Transverse colon (tissue), 4 donors: ENCODE data around the gene PACRG. TPM values are rescaled to one million over a fixed set of nuclear protein-coding genes. Genes with fewer than 3 reads are reported as not detected.

Source experiments
- DNase-seq: peaks from one replicate; pipeline ENCODE4 v3.0.0-alpha.2; 2019
- H3K27ac ChIP-seq, 4 donors: fragments of 200-600 bp; sonication (generic); 2 replicates each; pipeline ENCODE4 v1.5.1; 2016 to 2018; ENCODE audit warnings: inconsistent platforms in 4 of 4
- H3K27me3 ChIP-seq: fragments of 200-600 bp; sonication (generic); 2 replicates; pipeline ENCODE4 v1.5.1; 2017; ENCODE audit warnings: inconsistent platforms
- H3K36me3 ChIP-seq, 4 donors: fragments of 200-600 bp; sonication (generic); 2 replicates each; pipeline ENCODE4 v1.5.1; 2017 to 2019; ENCODE audit warnings: inconsistent platforms in 4 of 4
- H3K4me1 ChIP-seq, 4 donors: fragments of 200-600 bp; sonication (generic); 2 replicates each; pipeline ENCODE4 v1.5.1; 2017 to 2020; ENCODE audit warnings: inconsistent platforms in 4 of 4
- H3K4me3 ChIP-seq, 4 donors: fragments of 200-600 bp; sonication (generic); 1 replicate in 1 of 4; 2 replicates in 3 of 4; pipeline versions ENCODE4 v1.5.1 to v1.6.1; 2017 to 2019; ENCODE audit warnings: inconsistent platforms in 4 of 4
- H3K9me3 ChIP-seq, 2 donors: fragments of 200-600 bp; sonication (generic); 2 replicates each; pipeline ENCODE4 v1.5.1; 2017 to 2019; ENCODE audit warnings: inconsistent platforms in 2 of 2
- EP300 ChIP-seq: sonication (generic); formaldehyde crosslinking; IDR thresholded peaks from one replicate; pipeline ENCODE4 v1.6.1; 2017; ENCODE audit warnings: antibody characterized with exemption, low read depth
- POLR2A ChIP-seq: fragments of 450-650 bp; IDR thresholded peaks from one replicate; pipeline ENCODE4 v1.6.1; 2016; ENCODE audit warnings: antibody characterized with exemption, mild to moderate bottlenecking, moderate library complexity
- POLR2AphosphoS5 ChIP-seq, 3 donors: sonication (generic); formaldehyde crosslinking; IDR thresholded peaks; one replicate each; pipeline ENCODE4 v1.6.1; 2016; ENCODE audit warnings: antibody characterized with exemption in 3 of 3
- WGBS, 2 donors: methylation state at CpG; one replicate each; pipeline ENCODE4 v1.1.5; 2018; ENCODE audit warnings: low coverage in 1 of 2; 5-methylcytosine and 5-hydroxymethylcytosine counted together
- in situ Hi-C, 4 donors: fragments of 200-750 bp; cut with MboI; loops; one replicate each; pipeline versions ENCODE4 v1.15.0 to v1.15.1; 2017; ENCODE audit warnings: low sequenced_read_pairs in 3 of 4, low pct_ligation_motif_present in 1 of 4, low pct_unique_long_range_greater_than_20kb in 1 of 4
- intact Hi-C: fragments of 100-400 bp; cut with DNase I; formaldehyde crosslinking; loops from one replicate; pipeline ENCODE4 v1.15.1; 2023; ENCODE audit warnings: low total_unique reads
- total RNA-seq, 4 donors: library from RNA; depleted of rRNA; stranded (reverse); fragments of >200 nt; gene quantifications; one replicate each; pipeline ENCODE4 v1.1.0, GENCODE V29; 2016
- TF ChIP-seq, protein P1 (sequence below), 5 experiments: fragments of 200-600 bp in 3 of 5; fragments of 450-650 bp in 2 of 5; sonication (generic) in 3 of 5; IDR thresholded peaks; 1 replicate in 2 of 5; 2 replicates in 3 of 5; pipeline ENCODE4 v1.5.1; 2016 to 2017; ENCODE audit warnings: antibody characterized with exemption in 5 of 5, inconsistent platforms in 3 of 5, mild to moderate bottlenecking in 2 of 5, moderate library complexity in 1 of 5

PACRG gene
- total RNA-seq, 4 donors from 2014 or later: 1.2 to 13.8 (median 1.4) TPM; not detected in 1

DNA sequence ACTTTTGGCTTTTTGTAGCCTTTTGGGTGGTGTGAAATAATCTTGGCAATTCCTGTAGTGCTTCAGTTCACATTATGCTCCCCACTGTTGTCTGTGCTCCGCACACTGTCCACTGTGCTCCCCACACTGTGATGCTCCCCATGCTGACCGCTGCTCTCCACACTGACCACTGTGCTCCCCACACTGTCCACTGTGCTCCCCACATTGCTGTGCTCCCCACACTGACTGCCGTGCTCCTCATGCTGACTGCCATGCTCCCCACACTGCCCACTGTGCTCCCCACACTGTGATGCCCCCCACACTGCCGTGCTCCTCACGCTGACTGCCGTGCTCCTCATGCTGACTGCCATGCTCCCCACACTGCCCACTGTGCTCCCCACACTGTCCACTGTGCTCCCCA is 118.9 kb downstream of the PACRG start:
- no peaks in the 10 kb centered on the region for H3K27me3 ChIP-seq

DNA sequence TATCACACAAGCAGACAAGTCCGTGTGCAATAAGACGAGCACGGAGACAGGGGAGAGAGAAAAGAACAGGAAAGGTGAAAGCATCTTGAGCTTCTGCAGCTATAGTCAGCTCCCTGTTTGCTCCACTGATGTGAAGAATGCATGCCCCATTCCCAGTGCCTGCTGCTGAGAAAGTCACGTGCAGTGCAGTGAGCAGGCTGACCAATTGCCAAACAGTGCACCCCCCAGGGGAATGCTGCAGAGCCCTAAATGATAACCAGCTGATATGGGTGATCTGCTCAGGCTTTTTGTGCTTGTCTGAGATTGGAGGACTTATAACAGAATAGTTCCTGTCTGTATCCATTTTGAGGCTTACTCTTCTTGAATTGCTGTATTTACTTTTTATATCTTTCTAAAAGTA is 121.5 kb downstream of the PACRG start:
- Histone ChIP-seq H3K9me3 (no peaks in the 10 kb centered on the region), H3K4me3 (no peak overlapping the region), H3K27ac (no peak overlapping the region), H3K27me3 (no peaks in the 10 kb centered on the region), H3K36me3 (no peaks in the 10 kb centered on the region), H3K4me1 (no peaks in the 10 kb centered on the region)
- WGBS, 2 donors: 72 to 82% methylated on average over 3 to 4 of the region's 4 CpGs
- TF ChIP-seq, protein P1, sequence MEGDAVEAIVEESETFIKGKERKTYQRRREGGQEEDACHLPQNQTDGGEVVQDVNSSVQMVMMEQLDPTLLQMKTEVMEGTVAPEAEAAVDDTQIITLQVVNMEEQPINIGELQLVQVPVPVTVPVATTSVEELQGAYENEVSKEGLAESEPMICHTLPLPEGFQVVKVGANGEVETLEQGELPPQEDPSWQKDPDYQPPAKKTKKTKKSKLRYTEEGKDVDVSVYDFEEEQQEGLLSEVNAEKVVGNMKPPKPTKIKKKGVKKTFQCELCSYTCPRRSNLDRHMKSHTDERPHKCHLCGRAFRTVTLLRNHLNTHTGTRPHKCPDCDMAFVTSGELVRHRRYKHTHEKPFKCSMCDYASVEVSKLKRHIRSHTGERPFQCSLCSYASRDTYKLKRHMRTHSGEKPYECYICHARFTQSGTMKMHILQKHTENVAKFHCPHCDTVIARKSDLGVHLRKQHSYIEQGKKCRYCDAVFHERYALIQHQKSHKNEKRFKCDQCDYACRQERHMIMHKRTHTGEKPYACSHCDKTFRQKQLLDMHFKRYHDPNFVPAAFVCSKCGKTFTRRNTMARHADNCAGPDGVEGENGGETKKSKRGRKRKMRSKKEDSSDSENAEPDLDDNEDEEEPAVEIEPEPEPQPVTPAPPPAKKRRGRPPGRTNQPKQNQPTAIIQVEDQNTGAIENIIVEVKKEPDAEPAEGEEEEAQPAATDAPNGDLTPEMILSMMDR (IDR thresholded peaks at IDR 0.05): no peak
- no peak for TF ChIP-seq POLR2AphosphoS5 (IDR thresholded peaks at IDR 0.05)
- no peak for TF ChIP-seq EP300
- TF ChIP-seq POLR2A: no peak
- in situ Hi-C loops (no loop called here), intact Hi-C loops (no loop called here)
- DNase-seq: no peak

More for the DNA sequence above, 118.9 kb downstream of the PACRG start:
- H3K9me3 ChIP-seq: no peaks in the 10 kb centered on the region
- WGBS, 2 donors: 89 to 100% methylated on average over 1 to 6 of the region's 6 CpGs
- intact Hi-C loops: no loop called here
- no peak overlapping the region for H3K27ac ChIP-seq
- H3K4me3 ChIP-seq: no peak overlapping the region
- DNase-seq: no peak
- in situ Hi-C loops: no loop called here
- H3K4me1 ChIP-seq: no peaks in the 10 kb centered on the region
- no peak for TF ChIP-seq EP300
- TF ChIP-seq, protein P1 (IDR thresholded peaks at IDR 0.05): no peak
- no peak for TF ChIP-seq POLR2AphosphoS5 (IDR thresholded peaks at IDR 0.05)
- no peak for TF ChIP-seq POLR2A
- H3K36me3 ChIP-seq: no peaks in the 10 kb centered on the region

DNA sequence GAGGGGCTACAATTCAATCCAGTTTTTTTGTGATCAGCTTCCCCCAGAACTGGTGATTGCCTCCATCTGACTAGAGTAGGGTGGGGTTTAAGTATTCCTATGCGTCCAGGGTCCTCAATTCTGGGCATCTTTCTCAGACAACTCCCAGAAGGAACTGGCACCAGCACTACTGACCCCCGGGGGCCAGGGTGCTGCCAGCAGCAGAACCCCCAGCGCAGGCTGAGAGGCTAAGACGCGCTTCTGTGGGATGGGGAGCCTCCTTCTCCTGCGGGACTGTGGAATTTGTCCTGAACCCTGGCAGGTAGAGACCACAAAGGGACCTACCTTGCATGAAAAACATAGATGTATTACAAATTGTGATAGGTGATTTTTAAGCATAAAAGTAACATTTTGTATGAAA is 124.4 kb downstream of the PACRG start:
- 66 to 100% methylated on average over 1 to 6 of the region's 6 CpGs for WGBS, 2 donors
- Histone ChIP-seq H3K27me3 (no peaks in the 10 kb centered on the region), H3K9me3 (no peaks in the 10 kb centered on the region), H3K4me3 (no peak overlapping the region), H3K27ac (no peak overlapping the region), H3K36me3 (no peaks in the 10 kb centered on the region), H3K4me1 (peaks cover 0 to 2% (median 0%) of the 10 kb centered on the region in 4 donors)
- in situ Hi-C loops: no loop called here
- DNase-seq: no peak
- intact Hi-C loops: no loop called here
- TF ChIP-seq EP300 (no peak), POLR2A (no peak), POLR2AphosphoS5 (IDR thresholded peaks at IDR 0.05) (no peak)
- TF ChIP-seq, protein P1 (IDR thresholded peaks at IDR 0.05): no peak

DNA sequence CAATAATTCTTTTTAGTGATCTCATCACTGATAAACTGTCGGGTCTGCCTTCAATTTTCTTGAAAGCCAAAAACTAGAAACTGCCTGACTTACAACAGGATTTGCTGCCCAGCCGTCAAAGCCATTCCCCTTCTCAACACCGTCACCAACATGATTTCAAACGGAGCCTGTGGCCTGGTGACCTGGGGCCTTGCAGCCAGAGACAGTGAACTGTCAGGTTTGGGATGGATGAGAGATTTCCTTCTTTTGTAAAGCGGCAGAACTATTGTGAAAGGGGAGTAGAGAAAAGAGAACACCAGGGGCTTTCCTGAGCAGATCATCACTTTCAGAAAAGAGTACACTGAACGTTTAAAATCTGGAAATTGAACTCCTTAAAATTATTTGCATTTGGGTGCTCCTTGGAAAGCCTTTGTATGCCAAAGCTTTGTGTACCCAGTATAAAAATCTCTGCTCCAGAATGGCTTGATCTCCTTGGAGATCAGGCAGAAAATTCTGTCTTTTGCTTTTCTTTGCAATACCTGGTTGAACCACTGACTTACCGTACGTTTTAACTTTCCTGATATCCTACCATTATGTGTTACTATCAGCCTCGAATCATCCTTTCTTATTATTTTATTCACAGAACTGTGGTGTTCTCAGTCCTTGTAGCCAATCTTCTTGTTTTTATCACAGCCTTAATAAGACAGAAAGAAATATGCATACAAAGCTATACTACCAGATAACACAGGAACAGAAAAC is 125.2 kb downstream of the PACRG start:
- DNase-seq: no peak
- H3K4me1 ChIP-seq: peaks cover 0 to 4% (median 0%) of the 10 kb centered on the region in 4 donors
- no peaks in the 10 kb centered on the region for H3K36me3 ChIP-seq
- no peak overlapping the region for H3K4me3 ChIP-seq
- no peaks in the 10 kb centered on the region for H3K27me3 ChIP-seq
- no peak overlapping the region for H3K27ac ChIP-seq
- TF ChIP-seq EP300: no peak
- TF ChIP-seq POLR2A: no peak
- TF ChIP-seq POLR2AphosphoS5 (IDR thresholded peaks at IDR 0.05): no peak
- TF ChIP-seq, protein P1 (IDR thresholded peaks at IDR 0.05): no peak
- H3K9me3 ChIP-seq: no peaks in the 10 kb centered on the region
- intact Hi-C loops: no loop called here
- in situ Hi-C loops: no loop called here
- WGBS, 2 donors: 79 to 80% methylated on average over 7 to 9 of the region's 9 CpGs
